SK-N-SH (cell line): ENCODE data around the gene OPN1SW. TPM values are rescaled to one million over a fixed set of nuclear protein-coding genes. Genes with fewer than 3 reads are reported as not detected.

Experiments
- CTCF ChIA-PET: fragments of 300-600, 350-600 bp; formaldehyde crosslinking; extraction: SDS; loops from one replicate; lab custom pipeline; 2021; lab: Yijun Ruan, JAX
- POLR2A ChIA-PET: fragments of 350-600 bp; sonication (Branson Sonifier 250); formaldehyde crosslinking; extraction: SDS; loops from one replicate; lab custom pipeline; 2020; ENCODE audit warnings: antibody characterized with exemption, inconsistent platforms; lab: Yijun Ruan, JAX
- DNase-seq: peaks from one replicate; pipeline ENCODE4 v3.0.0; 2012
- H2AFZ ChIP-seq: fragments of 200-600 bp; sonication (generic); 2 replicates; pipeline ENCODE4 v1.8.1; 2016; ENCODE audit warnings: antibody characterized with exemption, mild to moderate bottlenecking, low read depth
- H3F3A ChIP-seq: fragments of 200-600 bp; sonication (generic); replicated peaks from 2 replicates; pipeline ENCODE3; 2016; ENCODE audit warnings: antibody characterized with exemption, mild to moderate bottlenecking; ENCODE audit not compliant: insufficient read depth
- H3K27ac ChIP-seq, 2 experiments: fragments of 200-500 bp in 1 of 2; fragments of 200-600 bp in 1 of 2; sonication (Bioruptor generic) in 1 of 2; sonication (generic), shearing (Covaris generic) in 1 of 2; 2 replicates each; pipeline versions ENCODE4 v1.5.1 to v1.6.1; 2014 to 2016; ENCODE audit warnings: low read depth in 2 of 2, inconsistent platforms in 1 of 2, low read length in 1 of 2, mild to moderate bottlenecking in 1 of 2, mixed read lengths in 1 of 2
- H3K27me3 ChIP-seq: fragments of 200-600 bp; sonication (generic), shearing (Covaris generic); 2 replicates; pipeline ENCODE4 v1.6.1; 2016; ENCODE audit warnings: mixed run types; ENCODE audit not compliant: insufficient read depth
- H3K36me3 ChIP-seq, 2 experiments: fragments of 200-500 bp in 1 of 2; fragments of 200-600 bp in 1 of 2; sonication (Bioruptor generic) in 1 of 2; sonication (generic) in 1 of 2; replicated peaks in 1 of 2; 2 replicates each; pipeline versions ENCODE3 to v1.5.1; 2014 to 2016; ENCODE audit warnings: low read length in 1 of 2, mild to moderate bottlenecking in 1 of 2; ENCODE audit not compliant: insufficient read depth in 2 of 2, control insufficient read depth in 1 of 2
- H3K4me1 ChIP-seq, 2 experiments: fragments of 200-500 bp in 1 of 2; fragments of 200-600 bp in 1 of 2; sonication (Bioruptor generic) in 1 of 2; sonication (generic), shearing (Covaris generic) in 1 of 2; 2 replicates each; pipeline versions ENCODE4 v1.5.1 to v1.6.1; 2014 to 2016; ENCODE audit warnings: low read depth in 1 of 2, low read length in 1 of 2, mixed run types in 1 of 2; ENCODE audit not compliant: insufficient read depth in 2 of 2, control insufficient read depth in 1 of 2
- H3K4me2 ChIP-seq: fragments of 200-600 bp; sonication (generic), shearing (Covaris generic); 2 replicates; pipeline ENCODE4 v1.6.1; 2017; ENCODE audit warnings: mixed run types
- H3K4me3 ChIP-seq, 2 experiments: fragments of 200-500 bp in 1 of 2; fragments of 200-600 bp in 1 of 2; sonication (Bioruptor generic) in 1 of 2; sonication (generic), shearing (Covaris generic) in 1 of 2; 2 replicates each; pipeline versions ENCODE4 v1.5.1 to v1.8.1; 2014 to 2016; ENCODE audit warnings: low read depth in 2 of 2, inconsistent platforms in 1 of 2, low read length in 1 of 2, mild to moderate bottlenecking in 1 of 2, mixed read lengths in 1 of 2, moderate library complexity in 1 of 2
- H3K79me2 ChIP-seq: fragments of 200-600 bp; sonication (generic); 2 replicates; pipeline ENCODE4 v1.8.1; 2017; ENCODE audit warnings: mild to moderate bottlenecking; ENCODE audit not compliant: insufficient read depth
- H3K9ac ChIP-seq: fragments of 200-600 bp; sonication (generic); 2 replicates; pipeline ENCODE4 v1.6.1; 2017; ENCODE audit warnings: mixed run types
- H3K9me2 ChIP-seq: fragments of 200-600 bp; sonication (generic); 2 replicates; pipeline ENCODE4 v1.6.1; 2017; ENCODE audit warnings: mixed run types
- H3K9me3 ChIP-seq: fragments of 200-600 bp; sonication (generic); 2 replicates; pipeline ENCODE4 v1.6.1; 2017; ENCODE audit warnings: mixed run types, mild to moderate bottlenecking, moderate library complexity
- H4K20me1 ChIP-seq: fragments of 200-600 bp; sonication (generic); 2 replicates; pipeline ENCODE4 v1.6.1; 2017; ENCODE audit warnings: mild to moderate bottlenecking, mixed run types; ENCODE audit not compliant: insufficient read depth
- CHD2 ChIP-seq: fragments of 150-350 bp; IDR thresholded peaks from 2 replicates; pipeline ENCODE4 v1.6.1; 2018; ENCODE audit warnings: low read length; ENCODE audit not compliant: partially characterized antibody
- EP300 ChIP-seq, 2 experiments: IDR thresholded peaks; 2 replicates each; pipeline versions ENCODE4 v1.4.0 to v1.6.1; 2012; ENCODE audit warnings: borderline replicate concordance in 1 of 2, low read depth in 1 of 2, low read length in 1 of 2
- EZH2phosphoT487 ChIP-seq: fragments of 200-600 bp; sonication (generic); IDR thresholded peaks from 2 replicates; pipeline ENCODE4 v1.6.1; 2017; ENCODE audit warnings: low read depth, mixed run types, mild to moderate bottlenecking, antibody characterized with exemption, moderate library complexity, borderline replicate concordance
- FOSL2 ChIP-seq: IDR thresholded peaks from 2 replicates; pipeline ENCODE4 v1.4.0; 2012; ENCODE audit warnings: low read depth, mild to moderate bottlenecking, moderate library complexity, borderline replicate concordance
- FOXM1 ChIP-seq: IDR thresholded peaks from 2 replicates; pipeline ENCODE4 v1.4.0; 2012; ENCODE audit warnings: low read depth, mild to moderate bottlenecking
- GABPA ChIP-seq: IDR thresholded peaks from 2 replicates; pipeline ENCODE4 v1.4.0; 2012; ENCODE audit warnings: low read depth, mild to moderate bottlenecking
- MXI1 ChIP-seq: IDR thresholded peaks from 2 replicates; pipeline ENCODE4 v1.6.1; 2012; ENCODE audit warnings: mild to moderate bottlenecking, low read depth, low read length, improper control_type of control experiment
- NRF1 ChIP-seq: IDR thresholded peaks from 2 replicates; pipeline ENCODE4 v1.6.1; 2012; ENCODE audit warnings: low read depth, mild to moderate bottlenecking, low read length
- PBX3 ChIP-seq: IDR thresholded peaks from 2 replicates; pipeline ENCODE4; 2012
- POLR2AphosphoS5 ChIP-seq: IDR thresholded peaks from 2 replicates; pipeline ENCODE4 v1.6.1; 2012; ENCODE audit warnings: low read depth, low read length
- RCOR1 ChIP-seq: fragments of 150-350 bp; IDR thresholded peaks from 2 replicates; pipeline ENCODE4 v1.6.1; 2017; ENCODE audit warnings: antibody characterized with exemption, low read length
- RFX5 ChIP-seq: IDR thresholded peaks from 2 replicates; pipeline ENCODE4 v1.6.1; 2012; ENCODE audit warnings: mild to moderate bottlenecking, improper control_type of control experiment, low read length
- TAF1 ChIP-seq: IDR thresholded peaks from 2 replicates; pipeline ENCODE4 v1.6.1; 2012; ENCODE audit warnings: low read depth, mild to moderate bottlenecking, low read length, moderate library complexity, borderline replicate concordance
- TCF12 ChIP-seq: IDR thresholded peaks from 2 replicates; pipeline ENCODE4 v1.4.0; 2012
- USF1 ChIP-seq: IDR thresholded peaks from 2 replicates; pipeline ENCODE4 v1.4.0; 2012; ENCODE audit warnings: low read depth, borderline replicate concordance
- USF2 ChIP-seq: fragments of 150-350 bp; IDR thresholded peaks from 2 replicates; pipeline ENCODE4 v1.6.1; 2017; ENCODE audit warnings: antibody characterized with exemption, low read length, low read depth, borderline replicate concordance
- ZBTB33 ChIP-seq: IDR thresholded peaks from 2 replicates; pipeline ENCODE4 v1.4.0; 2012; ENCODE audit warnings: low read depth, borderline replicate concordance
- WGBS: methylation state at CpG from one replicate; pipeline ENCODE4 v1.1.6; 2017; ENCODE audit warnings: low lambda C conversion rate; 5-methylcytosine and 5-hydroxymethylcytosine counted together
- polyA plus RNA-seq, 3 experiments: library from polyadenylated mRNA; depleted of rRNA; stranded (reverse); fragments of >200 nt; gene quantifications; 2 replicates each; pipeline ENCODE4 v1.2.3, GENCODE V29; 2012

Gene OPN1SW
- polyA plus RNA-seq, 1 of the 3 experiments (the other 2 are of a cell fraction) = 0.05 TPM

GRCh38 chr7:128755075-128755818 is 20.3 kb downstream of the OPN1SW start:
- Histone ChIP-seq H3K4me1 (peaks cover 31 to 40% of the 10 kb centered on the region in 2 experiments), H4K20me1 (peaks cover 88% of the 10 kb centered on the region), H3K4me2 (peak overlapping the region; percentile 49), H3K9ac (peak overlapping the region; percentile 11; the same call in 1 of the 2 replicates), H3K4me3 (no peak overlapping the region), H3K9me3 (no peaks in the 10 kb centered on the region), H3F3A (peaks cover 69% of the 10 kb centered on the region), H3K79me2 (peaks cover 86% of the 10 kb centered on the region), H3K9me2 (no peaks in the 10 kb centered on the region), H3K27ac (peak overlapping the region; percentile 81 to 93), H3K36me3 (peaks cover 64 to 84% of the 10 kb centered on the region in 2 experiments), H2AFZ (no peak overlapping the region), H3K27me3 (no peaks in the 10 kb centered on the region)
- 70% methylated on average over 2 of the region's 2 CpGs for WGBS
- ChIA-PET CTCF (interaction anchor here (1.0 to 4.9 kb wide), 8 partner anchors 14 to 129 kb away, joined by 3 to 31 read pairs (median 7); partner anchors contain the start of genes ATP6V1F and CALU), POLR2A (interaction anchor here (0.7 to 3.8 kb wide), 3 partner anchors 10 to 36 kb away, joined by 4 to 19 read pairs (median 4); partner anchors contain the start of gene CALU)
- TF ChIP-seq CHD2 (no peak), MXI1 (no peak), FOSL2 (no peak), RFX5 (no peak), EZH2phosphoT487 (no peak), POLR2AphosphoS5 (no peak), RCOR1 (peak; percentile 64), ZBTB33 (no peak)
- DNase-seq = peak; percentile 48

- WGBS = 93% methylated on average over 1 of the region's 1 CpG
- no peak overlapping the region for H3K4me3 ChIP-seq
- TF ChIP-seq EZH2phosphoT487 (no peak), RCOR1 (no peak), TAF1 (no peak), FOSL2 (no peak), ZBTB33 (no peak), GABPA (no peak), USF1 (no peak), NRF1 (no peak), MXI1 (no peak), TCF12 (no peak), PBX3 (no peak), EP300 (IDR thresholded peaks at IDR 0.05; ENCODE audit: borderline replicate concordance in 1 of 2, low read depth in 1 of 2, low read length in 1 of 2) (no peak), FOXM1 (no peak), USF2 (no peak)
These were observed 23.3 kb downstream of the OPN1SW start for GRCh38 chr7:128752251-128752650.

More at GRCh38 chr7:128752251-128752650, 23.3 kb downstream of the OPN1SW start:
- peaks cover 86% of the 10 kb centered on the region for H3K79me2 ChIP-seq
- H4K20me1 ChIP-seq = peaks cover 99% of the 10 kb centered on the region
- H2AFZ ChIP-seq = no peak overlapping the region
- peaks cover 62 to 83% of the 10 kb centered on the region in 2 experiments for H3K36me3 ChIP-seq
- H3K27me3 ChIP-seq = no peaks in the 10 kb centered on the region
- H3K9ac ChIP-seq = no peak overlapping the region
- POLR2A ChIA-PET = interaction anchor here (1.7 kb wide), 1 partner anchor 12 kb away, joined by 6 read pairs; no protein-coding TSS in a partner anchor
- peaks cover 28 to 34% of the 10 kb centered on the region in 2 experiments for H3K4me1 ChIP-seq
- no peak overlapping the region for H3K27ac ChIP-seq
- CTCF ChIA-PET = interaction anchor here (2.1 kb wide), 1 partner anchor 131 kb away, joined by 5 read pairs; no protein-coding TSS in a partner anchor
- no peak overlapping the region for H3K4me2 ChIP-seq
- no peak for DNase-seq
- no peaks in the 10 kb centered on the region for H3K9me2 ChIP-seq
- no peaks in the 10 kb centered on the region for H3K9me3 ChIP-seq
- peaks cover 63% of the 10 kb centered on the region for H3F3A ChIP-seq
